Fibroblast of peridontal ligament (primary cell): ENCODE results near the gene UBE2E2.

Experiments
- DNase-seq: peaks from one replicate; pipeline ENCODE4 v3.0.0-alpha.2; 2010; ENCODE audit errors: extremely low read depth

UBE2E2 gene

DNA sequence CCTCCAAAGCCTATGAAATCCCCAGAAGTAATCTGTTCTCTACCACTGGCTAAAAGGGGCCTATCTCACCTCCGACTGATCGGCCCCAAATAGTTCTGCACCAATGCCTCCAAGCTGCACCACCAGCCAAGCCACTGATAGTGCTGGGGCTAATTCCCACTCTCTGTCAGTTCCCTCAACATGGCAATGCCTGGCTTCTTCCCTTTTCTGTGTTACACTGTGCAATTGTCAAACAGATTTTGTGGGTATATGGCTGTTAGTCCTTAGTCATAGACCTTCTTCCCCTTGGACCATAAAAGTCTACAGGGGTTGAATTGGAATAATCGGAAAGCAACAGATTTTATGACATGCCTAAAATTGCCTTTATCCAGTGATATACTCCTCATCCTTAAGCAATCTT, 9.3 kb upstream of the UBE2E2 start:
- DNase-seq = no peak

GRCh38 chr3:23198801-23199200, 4.3 kb upstream of the UBE2E2 start:
- DNase-seq = peak; percentile 64

- DNase-seq = no peak
Observed at GRCh38 chr3:23199649-23200048, 3.5 kb upstream of the UBE2E2 start.

DNA sequence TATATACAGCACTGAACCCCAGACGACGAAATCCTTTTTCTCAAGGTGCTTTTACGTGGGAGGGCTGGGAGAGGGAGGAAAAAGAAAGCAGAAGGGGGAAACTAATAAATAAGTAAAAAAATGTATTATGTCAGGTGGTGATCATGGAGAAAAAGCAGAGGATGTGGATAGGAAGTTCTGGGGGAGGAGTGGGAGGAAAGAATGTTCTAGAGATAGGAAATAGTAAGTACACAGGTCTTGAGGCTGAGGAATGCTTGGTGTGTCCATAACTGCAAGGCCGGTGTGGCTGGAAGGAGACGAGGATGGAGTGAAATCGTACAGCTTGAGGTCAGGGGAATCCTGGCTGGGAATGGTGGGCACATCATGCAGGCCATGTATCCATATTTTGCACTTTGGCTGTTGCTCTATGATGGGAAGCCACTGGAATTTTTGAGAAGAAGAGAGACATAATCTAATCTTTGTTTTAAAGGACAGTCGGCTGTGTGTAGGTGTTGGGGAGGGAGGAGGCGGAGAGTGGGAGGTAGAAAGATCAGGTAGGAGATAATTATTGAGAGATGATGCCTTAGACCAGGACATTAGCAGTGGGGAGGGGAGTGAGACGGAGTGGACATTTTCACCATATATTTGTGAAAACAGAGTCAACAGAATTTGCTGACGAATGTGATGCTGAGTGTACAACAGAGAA, 1.8 kb upstream of the UBE2E2 start:
- DNase-seq = no peak

DNA sequence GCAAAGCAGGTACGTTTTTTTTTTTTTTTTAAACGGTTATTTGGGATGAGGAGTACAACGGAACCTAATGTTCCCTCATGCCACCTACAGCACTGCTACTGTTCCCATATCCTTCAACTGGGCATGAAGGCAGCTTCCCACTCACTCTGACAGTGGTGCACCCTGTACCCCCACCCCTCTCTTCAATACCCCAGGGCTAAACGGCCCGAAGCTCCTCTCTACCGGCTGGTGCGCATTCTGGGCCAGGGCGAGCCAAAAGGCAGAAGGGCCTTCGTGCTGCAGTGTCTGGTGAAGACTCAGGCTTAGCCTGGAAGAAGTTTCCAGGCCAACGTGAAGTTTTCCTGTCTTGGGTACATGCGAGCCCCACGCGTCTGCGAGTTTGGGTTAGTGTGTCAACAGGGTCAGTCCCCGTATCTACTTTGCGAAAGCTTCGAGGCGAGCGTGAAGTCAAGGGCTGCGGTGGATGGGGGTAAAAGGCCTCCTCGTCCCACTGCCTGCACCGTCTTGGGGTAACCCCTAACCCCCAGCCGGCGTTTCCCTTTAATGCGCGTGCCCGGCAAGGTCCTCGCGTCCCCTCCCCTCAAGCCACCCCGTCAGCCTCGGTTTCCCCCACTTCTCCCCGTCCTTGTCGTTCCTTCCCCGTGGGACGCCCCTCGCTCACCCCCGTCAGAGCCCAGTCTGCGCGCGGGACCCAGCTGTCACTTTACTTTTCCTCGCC, 765 bp upstream of the UBE2E2 start:
- peak; percentile 29 for DNase-seq

GRCh38 chr3:23203708-23204330, 692 bp downstream of the UBE2E2 start:
- DNase-seq = peak; percentile 22

DNA sequence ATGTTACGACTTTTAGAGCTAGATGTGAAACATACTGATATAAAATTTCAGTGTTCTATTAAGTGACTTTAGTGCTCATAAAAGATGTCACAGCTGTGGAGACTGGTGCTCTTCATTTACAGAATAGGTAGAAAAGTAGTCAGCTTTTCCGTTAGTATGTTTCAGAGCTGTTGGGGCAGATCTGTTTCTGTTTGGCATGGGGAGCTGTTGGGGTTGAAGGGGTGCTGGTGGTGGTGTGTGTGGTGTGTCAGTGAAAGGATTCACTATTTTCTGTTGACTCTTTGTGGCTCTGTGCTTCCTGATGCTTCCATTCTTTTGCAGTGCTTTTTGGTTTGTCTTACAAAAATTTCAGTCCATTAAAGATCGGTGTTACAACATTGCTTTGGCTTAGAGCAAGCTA, 3.2 kb downstream of the UBE2E2 start:
- no peak for DNase-seq

DNA sequence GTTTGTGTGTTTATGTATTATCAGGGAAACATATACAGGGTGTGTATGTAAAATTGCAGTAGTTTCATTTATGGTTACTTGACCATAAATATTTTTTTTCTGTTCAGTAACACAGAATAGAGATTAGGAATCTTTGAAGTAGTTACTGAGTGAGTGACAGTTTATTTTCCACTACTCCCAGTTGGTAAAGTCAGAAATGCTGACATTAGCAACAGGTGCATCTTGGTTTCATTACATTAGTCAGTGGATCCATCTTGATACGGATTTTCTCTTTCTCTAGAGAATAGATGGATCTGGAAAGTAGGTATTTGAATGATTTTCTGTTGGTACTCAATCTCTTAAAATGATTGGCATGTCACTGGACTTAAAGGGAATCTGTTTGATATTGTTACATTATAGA, 6.0 kb downstream of the UBE2E2 start:
- DNase-seq = no peak

- DNase-seq = no peak
Observed at GRCh38 chr3:23209747-23210487, 6.8 kb downstream of the UBE2E2 start.

- no peak for DNase-seq
Observed at GRCh38 chr3:23213813-23214212, 10.7 kb downstream of the UBE2E2 start.

DNA sequence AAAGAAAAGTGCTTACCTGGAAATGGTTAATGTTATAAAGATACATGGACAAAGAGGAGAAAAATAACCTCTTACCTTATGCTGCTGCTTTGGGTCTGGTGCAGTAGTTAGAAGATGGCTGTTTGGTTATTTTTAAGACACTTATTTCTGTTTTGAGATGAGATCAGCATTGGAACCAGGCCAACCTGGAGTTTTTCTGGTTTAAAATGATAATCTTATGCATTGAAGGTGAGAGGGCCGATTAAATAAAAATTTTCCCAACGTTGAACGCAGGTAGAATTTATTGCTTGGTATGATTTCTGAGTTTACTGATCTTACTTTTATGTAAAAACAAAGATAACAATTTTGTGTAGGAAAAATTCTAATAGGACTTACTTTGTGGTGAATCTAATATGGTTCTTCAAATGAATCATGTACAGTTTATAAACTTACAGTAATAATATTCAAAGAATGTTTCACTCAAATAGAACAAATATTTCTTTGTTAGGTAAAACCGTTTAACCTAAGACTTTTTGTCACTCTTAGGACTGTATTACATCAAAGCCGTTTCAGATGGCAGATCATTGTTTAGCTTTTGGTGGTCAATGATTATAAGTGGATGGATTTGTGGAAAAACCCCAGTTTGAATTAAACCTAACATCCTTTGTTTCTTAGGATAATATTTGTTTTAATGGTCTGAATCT, 14.9 kb downstream of the UBE2E2 start:
- no peak for DNase-seq

DNA sequence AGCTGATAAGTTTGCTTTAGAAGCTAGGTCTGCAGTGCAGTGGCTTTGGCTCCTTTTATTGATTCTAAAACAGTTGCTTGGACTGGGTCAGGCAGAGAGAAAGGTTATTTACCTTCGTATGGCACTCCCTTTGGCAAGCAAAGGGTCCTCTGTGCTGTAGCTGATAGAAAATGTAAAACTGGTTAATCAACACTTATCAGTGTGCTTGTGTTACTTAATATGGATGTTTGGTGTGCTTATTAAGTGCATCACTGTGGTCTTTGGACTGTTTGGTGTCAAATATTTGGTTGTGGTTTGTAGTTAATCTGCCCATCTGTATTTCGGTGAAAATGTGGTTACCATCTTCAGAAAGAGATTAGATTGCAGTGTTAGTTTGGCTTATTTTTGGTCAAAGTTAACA, 16.0 kb downstream of the UBE2E2 start:
- no peak for DNase-seq

DNA sequence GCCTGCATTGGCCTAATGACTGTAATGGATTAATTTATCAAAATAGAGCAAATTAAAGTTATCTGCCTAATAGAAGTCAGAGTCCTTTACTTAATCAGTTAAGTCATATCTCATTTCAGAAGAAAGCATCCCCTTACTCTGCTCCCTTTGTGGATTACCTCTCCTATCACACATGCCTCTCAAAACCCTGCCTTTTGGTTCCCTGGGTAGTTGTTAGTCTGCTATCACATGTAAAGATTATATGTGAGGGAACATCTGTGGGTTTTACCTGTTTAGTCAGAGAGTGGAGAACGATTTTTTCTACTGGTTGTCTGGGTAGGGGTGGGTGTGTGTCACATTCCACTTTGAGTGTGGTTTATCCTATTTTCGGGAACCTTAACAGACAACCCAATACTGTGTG, 16.4 kb downstream of the UBE2E2 start:
- no peak for DNase-seq

DNA sequence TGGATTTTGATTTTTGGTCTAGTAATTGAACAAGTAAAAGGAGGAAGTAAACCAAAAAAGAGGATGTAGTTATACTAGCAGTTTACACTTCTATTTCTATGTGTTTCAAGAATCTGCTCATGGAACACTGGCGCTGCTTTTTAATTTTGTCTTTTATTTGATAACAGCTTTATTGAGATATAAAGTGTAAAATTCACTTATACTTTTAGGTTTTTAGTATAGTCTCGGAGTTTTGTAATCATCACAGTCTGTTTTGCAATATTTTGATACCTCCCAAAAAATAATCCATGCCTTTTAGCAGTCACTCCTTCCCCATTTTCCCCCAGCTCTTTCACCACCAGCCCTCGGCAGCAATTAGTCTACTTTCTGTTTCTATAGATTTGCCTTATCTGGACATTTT, 18.0 kb downstream of the UBE2E2 start:
- no peak for DNase-seq

DNA sequence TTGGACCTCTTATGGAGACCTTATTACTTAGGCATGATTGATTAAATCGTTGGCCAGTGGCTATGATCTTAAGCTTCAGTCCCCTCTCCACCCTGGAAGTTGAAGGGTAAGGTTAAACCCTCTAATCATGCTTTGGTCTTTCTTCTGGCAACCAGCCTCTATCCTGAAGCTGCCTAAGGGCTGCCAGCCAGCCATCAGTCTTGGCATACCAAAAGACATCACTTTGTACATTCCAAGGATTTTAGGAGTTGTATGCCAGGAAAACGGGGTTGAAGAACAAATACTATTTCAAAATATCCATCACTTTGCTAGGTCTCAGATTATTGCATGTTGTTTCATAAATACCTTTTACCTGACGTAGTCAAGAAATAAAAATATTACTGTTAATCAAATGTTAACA, 28.9 kb downstream of the UBE2E2 start:
- peak; percentile 40 for DNase-seq

GRCh38 chr3:23232854-23233253, 29.7 kb downstream of the UBE2E2 start:
- no peak for DNase-seq

DNA sequence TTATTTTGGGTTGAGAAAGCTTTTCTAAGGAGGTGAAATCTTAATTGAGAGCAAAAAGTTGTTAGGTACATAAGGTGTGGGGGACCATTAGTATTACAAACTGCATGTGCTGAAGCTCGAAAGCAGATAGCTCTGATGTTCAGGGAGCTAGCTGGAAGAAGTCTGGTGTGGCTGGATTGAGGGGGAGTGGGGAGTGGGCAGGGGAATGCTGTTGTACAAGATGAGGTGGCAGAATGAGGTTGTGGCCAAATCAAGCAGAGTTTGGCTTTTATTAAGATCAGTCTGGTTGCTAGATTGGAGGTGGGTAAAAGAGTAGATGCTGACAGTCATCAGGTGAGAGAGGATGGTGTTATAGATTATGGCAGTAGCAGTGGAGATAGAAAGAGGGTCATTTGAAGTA, 32.1 kb downstream of the UBE2E2 start:
- DNase-seq = no peak

DNA sequence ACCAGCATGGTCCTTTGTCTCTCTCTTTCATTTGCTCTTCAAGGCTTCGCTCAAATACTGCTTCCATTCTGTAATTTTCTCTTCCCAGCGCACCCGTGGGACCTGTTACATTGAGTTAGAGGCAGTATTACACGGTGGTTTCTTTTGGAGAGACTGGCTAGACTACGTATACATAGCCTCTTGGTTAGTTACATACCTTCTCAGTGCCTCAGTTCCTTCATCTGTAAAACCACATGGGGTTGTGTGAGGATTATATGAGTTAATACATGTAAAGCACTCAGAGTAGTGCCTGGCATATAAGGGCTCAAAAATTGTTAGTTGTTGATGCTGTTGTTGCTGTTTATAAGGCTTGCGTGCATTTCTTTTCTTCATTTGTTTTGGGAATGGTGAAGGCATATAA, 33.8 kb downstream of the UBE2E2 start:
- no peak for DNase-seq

DNA sequence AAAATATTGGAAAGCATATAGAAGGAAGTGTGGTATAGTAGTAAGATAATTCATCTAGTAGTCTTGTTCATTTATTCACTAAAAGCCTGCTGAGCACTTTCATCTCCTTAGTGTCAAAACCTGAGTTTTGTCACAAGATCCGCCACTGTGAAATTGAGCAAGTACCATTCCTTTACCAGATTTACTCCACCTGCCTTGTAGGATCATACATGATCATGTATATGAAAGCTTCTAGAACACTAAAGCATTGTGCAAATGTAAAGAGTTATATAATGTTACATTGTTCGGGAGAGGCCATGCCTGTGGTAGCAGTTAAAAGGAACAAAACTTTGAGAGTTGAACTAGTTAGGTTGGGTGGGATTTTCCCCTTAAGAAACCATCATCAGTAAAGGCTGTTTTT, 35.0 kb downstream of the UBE2E2 start:
- DNase-seq = no peak

DNA sequence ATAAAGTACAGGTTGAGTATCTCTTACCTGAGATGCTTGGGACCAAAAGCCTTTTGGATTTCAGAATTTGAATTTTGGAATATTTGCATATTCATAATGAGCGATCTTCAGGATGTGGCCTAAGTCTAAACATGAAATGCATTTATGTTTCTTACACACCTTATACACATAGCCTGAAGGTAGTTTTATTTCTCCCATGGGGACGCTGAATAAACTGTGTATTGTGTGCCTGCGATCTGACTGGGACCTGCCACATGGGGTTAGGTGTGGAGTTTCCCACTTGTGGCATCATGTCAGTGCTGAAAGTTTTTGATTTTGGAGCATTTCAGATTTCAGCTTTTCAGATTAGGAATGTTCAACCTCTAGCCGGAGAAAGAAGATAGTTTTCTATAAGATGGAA, 35.5 kb downstream of the UBE2E2 start:
- no peak for DNase-seq

- no peak for DNase-seq
Observed at GRCh38 chr3:23239211-23240068, 36.3 kb downstream of the UBE2E2 start.
